ENCODE data around the gene GPR156.

- no peak for TF ChIP-seq POLR2A (IDR thresholded peaks at IDR 0.05; ENCODE audit: borderline replicate concordance, extremely low read depth, insufficient read depth, insufficient read length)
- TF ChIP-seq MAX (IDR thresholded peaks at IDR 0.05), result no peak
- TF ChIP-seq CTCF (IDR thresholded peaks at IDR 0.05 in 2 of 3, conservative IDR thresholded peaks at IDR 0.05 in 1 of 3; ENCODE audit: borderline replicate concordance in 1 of 3, insufficient read depth in 1 of 3, low read depth in 2 of 3, low read length in 2 of 3), result no peak
- no peak for TF ChIP-seq YY1 (IDR thresholded peaks at IDR 0.05; ENCODE audit: extremely low read depth, insufficient replicate concordance, low read depth, low read length)
- TF ChIP-seq POLR2AphosphoS5 (IDR thresholded peaks at IDR 0.05; ENCODE audit: low read depth, low read length), result no peak
- TF ChIP-seq REST (IDR thresholded peaks at IDR 0.05; ENCODE audit: low read depth), result no peak
- TF ChIP-seq EZH2phosphoT487 (IDR thresholded peaks at IDR 0.05; ENCODE audit: borderline replicate concordance), result no peak
- TF ChIP-seq EGR1 (IDR thresholded peaks at IDR 0.05; ENCODE audit: low read depth), result no peak
- no peak for TF ChIP-seq TCF7L2 (IDR thresholded peaks at IDR 0.05; ENCODE audit: borderline replicate concordance, extremely low read depth, insufficient read depth, insufficient read length)
- TF ChIP-seq ATF3 (IDR thresholded peaks at IDR 0.05), result no peak
- TF ChIP-seq ZNF274 (IDR thresholded peaks at IDR 0.05; ENCODE audit: low read depth, low read length), result no peak
- no peak for TF ChIP-seq EZH2 (IDR thresholded peaks at IDR 0.05)
Observed at GRCh38 chr3:120331076-120331475, 46.1 kb upstream of the GPR156 start.
